HG03196 (cell line): ENCODE measurements around the gene KRTAP9-7.
"Not testable (repeated sequence)": the region's sequence is repeated elsewhere in the genome, so short reads cannot be mapped to it uniquely, and the experiment has no call there.

Experiments
- ATAC-seq: cut with Tn5 transposase; IDR thresholded peaks from one replicate; pipeline ENCODE4 v1.9.1; 2021; ENCODE audit not compliant: unreplicated experiment

Gene KRTAP9-7

GRCh38 chr17:41275648-41276190, at the start of gene KRTAP9-7:
Gene KRTAP9-7, plus strand, starts transcription at chr17:41275698. Its CDS starts 0 bp downstream, at chr17:41275698.
- not testable (repeated sequence) for ATAC-seq

- no peak for ATAC-seq
These were observed 49.4 kb upstream of the KRTAP9-7 start for GRCh38 chr17:41226051-41226450.

GRCh38 chr17:41226598-41227095, 48.9 kb upstream of the KRTAP9-7 start, which contains the start of gene KRTAP9-2:
Gene KRTAP9-2, plus strand, starts transcription at chr17:41226648. Its CDS starts 7 bp downstream, at chr17:41226655.
- not testable (repeated sequence) for ATAC-seq

GRCh38 chr17:41230094-41230493, 45.4 kb upstream of the KRTAP9-7 start:
- no peak for ATAC-seq

GRCh38 chr17:41231731-41232130, 43.8 kb upstream of the KRTAP9-7 start:
- no peak for ATAC-seq

GRCh38 chr17:41232399-41233105, 42.9 kb upstream of the KRTAP9-7 start, which contains the start of gene KRTAP9-3:
Gene KRTAP9-3, plus strand, starts transcription at chr17:41232449. Its CDS starts 53 bp downstream, at chr17:41232502.
- ATAC-seq, result not testable (repeated sequence)

- ATAC-seq, result not testable (repeated sequence)
These were observed 38.4 kb upstream of the KRTAP9-7 start for GRCh38 chr17:41237116-41237515.

- ATAC-seq, result not testable (repeated sequence)
These were observed 37.5 kb upstream of the KRTAP9-7 start, which contains the start of gene KRTAP9-8 for GRCh38 chr17:41237949-41238437. Gene KRTAP9-8, plus strand, starts transcription at chr17:41237999. Its CDS starts 53 bp downstream, at chr17:41238052.

- not testable (repeated sequence) for ATAC-seq
These were observed 28.3 kb upstream of the KRTAP9-7 start for GRCh38 chr17:41246995-41247787.

- not testable (repeated sequence) for ATAC-seq
These were observed 25.8 kb upstream of the KRTAP9-7 start, which contains the start of gene KRTAP9-4 for GRCh38 chr17:41249637-41250240. Gene KRTAP9-4, plus strand, starts transcription at chr17:41249687. Its CDS starts 34 bp downstream, at chr17:41249721.

GRCh38 chr17:41251261-41251660, 24.2 kb upstream of the KRTAP9-7 start:
- ATAC-seq, result no peak

- ATAC-seq, result no peak
These were observed 20.6 kb upstream of the KRTAP9-7 start for GRCh38 chr17:41254861-41255260.

GRCh38 chr17:41255381-41256290, 19.9 kb upstream of the KRTAP9-7 start, which contains the start of gene KRTAP9-9:
Gene KRTAP9-9, plus strand, starts transcription at chr17:41255384.
- not testable (repeated sequence) for ATAC-seq

GRCh38 chr17:41256291-41256685, 19.2 kb upstream of the KRTAP9-7 start:
- no peak for ATAC-seq

- ATAC-seq, result no peak
These were observed 17.1 kb upstream of the KRTAP9-7 start for GRCh38 chr17:41258406-41258805.

- no peak for ATAC-seq
These were observed 12.3 kb upstream of the KRTAP9-7 start for GRCh38 chr17:41263212-41263611.

- no peak for ATAC-seq
These were observed 10.9 kb upstream of the KRTAP9-7 start for GRCh38 chr17:41264599-41264998.

GRCh38 chr17:41265078-41265477, 10.4 kb upstream of the KRTAP9-7 start, which contains the start of gene KRTAP9-6:
Gene KRTAP9-6, plus strand, starts transcription at chr17:41265378. Its CDS starts 0 bp downstream, at chr17:41265378.
- no peak for ATAC-seq

- no peak for ATAC-seq
These were observed 7.8 kb upstream of the KRTAP9-7 start for GRCh38 chr17:41267711-41268110.
